WERI-Rb-1 (cell line): ENCODE data around the gene SCUBE1.
A peak's percentile ranks its signal among the peaks of the same experiment; 100 is the strongest.

Source experiments
- DNase-seq: peaks from one replicate; pipeline ENCODE4 v3.0.0-alpha.2; 2020
- H3K27ac ChIP-seq: fragments of 250-450 bp; sonication (Bioruptor Pico); 2 replicates; pipeline ENCODE4 v1.5.1; 2020; ENCODE audit warnings: mild to moderate bottlenecking, moderate library complexity
- H3K27me3 ChIP-seq: fragments of 250-450 bp; sonication (Bioruptor Pico); 2 replicates; pipeline ENCODE4 v1.5.1; 2021; ENCODE audit warnings: mild to moderate bottlenecking, low read depth, moderate library complexity; ENCODE audit not compliant: insufficient read depth, severe bottlenecking
- H3K36me3 ChIP-seq: fragments of 250-450 bp; sonication (Bioruptor Pico); 2 replicates; pipeline ENCODE4 v1.5.1; 2020; ENCODE audit warnings: mild to moderate bottlenecking, moderate library complexity
- H3K4me3 ChIP-seq: 2 replicates; pipeline ENCODE4 v1.5.1; 2011; ENCODE audit warnings: low read depth, mild to moderate bottlenecking, control low read depth, low read length
- H3K9me3 ChIP-seq: fragments of 250-450 bp; sonication (Bioruptor Pico); 2 replicates; pipeline ENCODE4 v1.5.1; 2021; ENCODE audit warnings: mild to moderate bottlenecking, moderate library complexity; ENCODE audit not compliant: severe bottlenecking
- CTCF ChIP-seq: IDR thresholded peaks from 2 replicates; pipeline ENCODE4 v1.5.1; 2011; ENCODE audit warnings: low read depth, mild to moderate bottlenecking, control low read depth, inconsistent platforms, low read length

Gene SCUBE1

GRCh38 chr22:43168471-43169309 lies 174.5 kb downstream of the SCUBE1 start:
- TF ChIP-seq CTCF, result no peak
- DNase-seq, result no peak
- Histone ChIP-seq H3K9me3 (no peaks in the 10 kb centered on the region), H3K4me3 (no peak overlapping the region), H3K36me3 (peaks cover 50% of the 10 kb centered on the region), H3K27me3 (no peaks in the 10 kb centered on the region), H3K27ac (no peak overlapping the region)

- Histone ChIP-seq H3K4me3 (no peak overlapping the region), H3K9me3 (no peaks in the 10 kb centered on the region), H3K27me3 (no peaks in the 10 kb centered on the region), H3K27ac (no peak overlapping the region), H3K36me3 (peaks cover 35% of the 10 kb centered on the region)
- no peak for TF ChIP-seq CTCF
- DNase-seq, result no peak
Observed at GRCh38 chr22:43167001-43167589, 176.1 kb downstream of the SCUBE1 start.

- Histone ChIP-seq H3K27ac (no peak overlapping the region), H3K9me3 (no peaks in the 10 kb centered on the region), H3K36me3 (peaks cover 28% of the 10 kb centered on the region), H3K27me3 (no peaks in the 10 kb centered on the region), H3K4me3 (no peak overlapping the region)
- peak; percentile 36; the same call in 1 of the 2 replicates for TF ChIP-seq CTCF
- DNase-seq, result peak; percentile 32
Observed at GRCh38 chr22:43166132-43166930, 176.8 kb downstream of the SCUBE1 start.

- Histone ChIP-seq H3K27ac (no peak overlapping the region), H3K27me3 (no peaks in the 10 kb centered on the region), H3K36me3 (peaks cover 17% of the 10 kb centered on the region), H3K9me3 (no peaks in the 10 kb centered on the region), H3K4me3 (no peak overlapping the region)
- no peak for DNase-seq
- no peak for TF ChIP-seq CTCF
Observed at GRCh38 chr22:43164636-43165035, 178.5 kb downstream of the SCUBE1 start.

GRCh38 chr22:43163241-43163795 lies 179.9 kb downstream of the SCUBE1 start:
- no peak for TF ChIP-seq CTCF
- DNase-seq, result no peak
- H3K36me3 ChIP-seq, result peaks cover 8% of the 10 kb centered on the region
- H3K27ac ChIP-seq, result no peak overlapping the region
- H3K4me3 ChIP-seq, result no peak overlapping the region
- no peaks in the 10 kb centered on the region for H3K9me3 ChIP-seq
- no peaks in the 10 kb centered on the region for H3K27me3 ChIP-seq
